Astrocyte of the cerebellum (primary cell): ENCODE data around the gene NT5C1A.

Experiments
- DNase-seq: peaks from one replicate; pipeline ENCODE4 v3.0.0-alpha.2; 2011; ENCODE audit warnings: low read depth
- H3K4me3 ChIP-seq: 2 replicates; pipeline ENCODE4 v1.5.1; 2011; ENCODE audit warnings: mild to moderate bottlenecking, low read depth, low read length, moderate library complexity
- CTCF ChIP-seq: IDR thresholded peaks from 2 replicates; pipeline ENCODE4 v1.5.1; 2012; ENCODE audit warnings: low read length, low read depth, moderate library complexity, mild to moderate bottlenecking; ENCODE audit errors: missing control alignments
- in situ Hi-C: cut with HindIII; loops from 2 replicates; pipeline ENCODE4 v1.10.0; 2017; ENCODE audit warnings: low sequenced_read_pairs

Gene NT5C1A

GRCh38 chr1:39679821-39680220 is 7.9 kb upstream of the NT5C1A start:
- no peak for DNase-seq
- in situ Hi-C loops = no loop called here
- H3K4me3 ChIP-seq = no peak overlapping the region
- TF ChIP-seq CTCF = no peak

- no peak for DNase-seq
- H3K4me3 ChIP-seq = no peak overlapping the region
- TF ChIP-seq CTCF = no peak
- in situ Hi-C loops = no loop called here
Measured at GRCh38 chr1:39678889-39679288, 7.0 kb upstream of the NT5C1A start.

GRCh38 chr1:39677645-39678044 is 5.7 kb upstream of the NT5C1A start:
- no peak for DNase-seq
- in situ Hi-C loops = no loop called here
- no peak overlapping the region for H3K4me3 ChIP-seq
- TF ChIP-seq CTCF = no peak

- in situ Hi-C loops = no loop called here
- TF ChIP-seq CTCF = no peak
- DNase-seq = no peak
- H3K4me3 ChIP-seq = no peak overlapping the region
Measured at GRCh38 chr1:39676948-39677548, 5.1 kb upstream of the NT5C1A start.

- TF ChIP-seq CTCF = no peak
- DNase-seq = no peak
- H3K4me3 ChIP-seq = no peak overlapping the region
- in situ Hi-C loops = no loop called here
Measured at GRCh38 chr1:39675220-39675619, 3.3 kb upstream of the NT5C1A start.

- no peak for TF ChIP-seq CTCF
- H3K4me3 ChIP-seq = no peak overlapping the region
- no peak for DNase-seq
- in situ Hi-C loops = no loop called here
Measured at GRCh38 chr1:39673215-39673614, 1.3 kb upstream of the NT5C1A start.

GRCh38 chr1:39672551-39672947 is 642 bp upstream of the NT5C1A start:
- no peak for DNase-seq
- H3K4me3 ChIP-seq = no peak overlapping the region
- peak; percentile 58 for TF ChIP-seq CTCF
- in situ Hi-C loops = no loop called here
